IMR-90 (cell line): ENCODE measurements around the gene GALC. TPM values are rescaled to one million over a fixed set of nuclear protein-coding genes. Genes with fewer than 3 reads are reported as not detected.

ENCODE experiments used
- ATAC-seq: fragments of 200-7000 bp; cut with Tn5 transposase; 2 replicates; pipeline ENCODE4 v1.9.1; 2020; ENCODE audit warnings: low read depth, mild to moderate bottlenecking, moderate library complexity
- BruUV-seq: library from RNA; stranded (reverse); fragments of 400-500 nt; replicated peaks from 2 replicates; lab custom pipeline; 2021; lab: Mats Ljungman, UMichigan
- CTCF ChIA-PET: fragments of 300-600 bp; formaldehyde crosslinking; extraction: SDS; loops from one replicate; lab custom pipeline; 2021; ENCODE audit warnings: antibody characterized with exemption; lab: Yijun Ruan, JAX
- POLR2A ChIA-PET: fragments of 300-600 bp; sonication (Branson Sonifier 250); formaldehyde crosslinking; loops from one replicate; lab custom pipeline; 2022; ENCODE audit warnings: antibody characterized with exemption; ENCODE audit not compliant: unreplicated experiment; lab: Charles Lee
- DNase-seq: peaks from one replicate; pipeline ENCODE4 v3.0.0; 2013
- H2AFZ ChIP-seq: replicated peaks from 2 replicates; pipeline ENCODE3; 2013; ENCODE audit warnings: low read length, mild to moderate bottlenecking; ENCODE audit not compliant: poor library complexity
- H2AK5ac ChIP-seq: 2 replicates; pipeline ENCODE4 v1.6.1; 2013; ENCODE audit warnings: low read depth, low read length, inconsistent platforms
- H2AK9ac ChIP-seq: replicated peaks from 2 replicates; pipeline ENCODE3; 2013; ENCODE audit warnings: mild to moderate bottlenecking, low read depth, low read length, moderate library complexity; ENCODE audit not compliant: poor library complexity
- H2BK120ac ChIP-seq: 2 replicates; pipeline ENCODE4 v1.6.1; 2013; ENCODE audit warnings: low read depth, low read length, inconsistent platforms
- H2BK15ac ChIP-seq: 3 replicates; pipeline ENCODE4 v1.6.1; 2013; ENCODE audit warnings: low read depth, low read length, inconsistent platforms
- H2BK20ac ChIP-seq: 2 replicates; pipeline ENCODE4 v1.6.1; 2013; ENCODE audit warnings: low read depth, mild to moderate bottlenecking, inconsistent platforms, low read length, moderate library complexity
- H2BK5ac ChIP-seq: 2 replicates; pipeline ENCODE4 v1.6.1; 2013; ENCODE audit warnings: mild to moderate bottlenecking, low read depth, low read length, inconsistent platforms; ENCODE audit not compliant: poor library complexity, severe bottlenecking
- H3K14ac ChIP-seq: replicated peaks from 2 replicates; pipeline ENCODE4 v1.6.1; 2013; ENCODE audit warnings: low read depth, low read length, inconsistent platforms
- H3K18ac ChIP-seq: 2 replicates; pipeline ENCODE4 v1.6.1; 2013; ENCODE audit warnings: low read depth, low read length, control low read depth
- H3K23ac ChIP-seq: 2 replicates; pipeline ENCODE4 v1.6.1; 2013; ENCODE audit warnings: low read depth, low read length, inconsistent platforms
- H3K27ac ChIP-seq: 2 replicates; pipeline ENCODE4 v1.5.1; 2013; ENCODE audit warnings: mild to moderate bottlenecking, control low read depth, low read length; ENCODE audit not compliant: insufficient read depth
- H3K27me3 ChIP-seq: 2 replicates; pipeline ENCODE4 v1.6.1; 2013; ENCODE audit warnings: low read length; ENCODE audit not compliant: control insufficient read depth, insufficient read depth
- H3K36me3 ChIP-seq: 2 replicates; pipeline ENCODE4 v1.6.1; 2013; ENCODE audit warnings: low read length, mixed read lengths; ENCODE audit not compliant: control insufficient read depth, insufficient read depth
- H3K4ac ChIP-seq: 2 replicates; pipeline ENCODE4 v1.6.1; 2013; ENCODE audit warnings: low read depth, low read length, inconsistent platforms
- H3K4me1 ChIP-seq: 2 replicates; pipeline ENCODE4 v1.6.1; 2013; ENCODE audit warnings: low read length, mixed read lengths; ENCODE audit not compliant: control insufficient read depth, insufficient read depth
- H3K4me2 ChIP-seq: 2 replicates; pipeline ENCODE4 v1.6.1; 2013; ENCODE audit warnings: low read depth, mild to moderate bottlenecking, control low read depth, low read length, moderate library complexity
- H3K4me3 ChIP-seq: 2 replicates; pipeline ENCODE4 v1.5.1; 2013; ENCODE audit warnings: low read depth, mild to moderate bottlenecking, control low read depth, low read length, moderate library complexity; ENCODE audit not compliant: insufficient read depth
- H3K56ac ChIP-seq: 2 replicates; pipeline ENCODE4 v1.6.1; 2013; ENCODE audit warnings: low read length, inconsistent platforms; ENCODE audit not compliant: insufficient read depth; ENCODE audit errors: extremely low read depth
- H3K79me1 ChIP-seq, 2 experiments: 2 replicates each; pipeline ENCODE4 v1.6.1; 2013; ENCODE audit warnings: low read length in 2 of 2, inconsistent platforms in 1 of 2, low read depth in 1 of 2
- H3K9ac ChIP-seq: 2 replicates; pipeline ENCODE4 v1.6.1; 2013; ENCODE audit warnings: low read depth, low read length, control low read depth
- H3K9me1 ChIP-seq: 2 replicates; pipeline ENCODE4 v1.6.1; 2013; ENCODE audit warnings: low read length, inconsistent platforms; ENCODE audit not compliant: insufficient read depth
- H3K9me3 ChIP-seq: 2 replicates; pipeline ENCODE4 v1.6.1; 2013; ENCODE audit warnings: low read length; ENCODE audit not compliant: control insufficient read depth, insufficient read depth
- H4K20me1 ChIP-seq: 2 replicates; pipeline ENCODE4 v1.6.1; 2013; ENCODE audit warnings: low read length, inconsistent platforms; ENCODE audit not compliant: insufficient read depth
- H4K5ac ChIP-seq: 2 replicates; pipeline ENCODE4 v1.6.1; 2013; ENCODE audit warnings: mild to moderate bottlenecking, low read depth, low read length, control low read depth
- H4K8ac ChIP-seq, 2 experiments: 2 replicates each; pipeline ENCODE4 v1.6.1; 2013; ENCODE audit warnings: low read depth in 2 of 2, low read length in 2 of 2, control low read depth in 1 of 2, inconsistent platforms in 1 of 2
- H4K91ac ChIP-seq: 2 replicates; pipeline ENCODE4 v1.6.1; 2013; ENCODE audit warnings: low read depth, low read length, inconsistent platforms; ENCODE audit not compliant: insufficient read depth
- CEBPB ChIP-seq: IDR thresholded peaks from 2 replicates; pipeline ENCODE4 v1.6.1; 2012; ENCODE audit warnings: low read depth, low read length, improper control_type of control experiment
- MXI1 ChIP-seq: IDR thresholded peaks from 2 replicates; pipeline ENCODE4 v1.6.1; 2012; ENCODE audit warnings: low read depth, mild to moderate bottlenecking, low read length, moderate library complexity, borderline replicate concordance
- RFX5 ChIP-seq: IDR thresholded peaks from 2 replicates; pipeline ENCODE4 v1.8.0; 2012; ENCODE audit warnings: low read depth, mild to moderate bottlenecking, low read length, moderate library complexity
- whole genome bisulfite sequencing, 2 experiments: methylation state at CpG; one replicate each; pipeline versions ENCODE4 v1.1.5 to v1.1.7; 2013; ENCODE audit warnings: missing lambda C conversion rate in 2 of 2; ENCODE audit not compliant: insufficient read length in 1 of 2; ENCODE audit errors: extremely low coverage in 2 of 2; 5-methylcytosine and 5-hydroxymethylcytosine counted together
- dilution Hi-C: fragments of 300-500 bp; cut with HindIII; formaldehyde crosslinking; loops from one replicate; pipeline ENCODE4 v1.14.3; 2018; ENCODE audit warnings: low sequenced_read_pairs; ENCODE audit not compliant: unreplicated experiment
- in situ Hi-C: fragments of 300-500 bp; cut with MboI; formaldehyde crosslinking; loops from 3 replicates; pipeline ENCODE4 v1.14.3; 2019; ENCODE audit warnings: low sequenced_read_pairs, inconsistent platforms, mixed read lengths
- intact Hi-C: fragments of 100-400 bp; cut with micrococcal nuclease; formaldehyde crosslinking; loops from 2 replicates; pipeline ENCODE4 v1.10.0; 2022
- polyA plus RNA-seq, 3 experiments: library from polyadenylated mRNA; depleted of rRNA; stranded (reverse); fragments of >200 nt; gene quantifications; 2 replicates each; pipeline ENCODE4 v1.2.3, GENCODE V29; 2012; ENCODE audit warnings: low replicate concordance in 1 of 3
- total RNA-seq: library from RNA; depleted of rRNA; stranded (reverse); fragments of >200 nt; gene quantifications from 2 replicates; pipeline ENCODE4 v1.2.3, GENCODE V29; 2012
- TF ChIP-seq, protein P1 (sequence below): fragments of 150-350 bp; IDR thresholded peaks from 2 replicates; pipeline ENCODE4 v1.6.1; 2017; ENCODE audit warnings: mild to moderate bottlenecking, antibody characterized with exemption, low read length, low read depth

The GALC gene
- total and polyA plus RNA-seq, 2 of the 4 experiments (the other 2 are of a cell fraction), result 6.3 to 7.9 TPM

- ATAC-seq, result no peak
- intact Hi-C loops, result no loop called here
These were observed 57.7 kb downstream of the GALC start for GRCh38 chr14:87935081-87935828.

More at GRCh38 chr14:87935081-87935828, 57.7 kb downstream of the GALC start:
- H3K9me3 ChIP-seq, result no peaks in the 10 kb centered on the region
- H2AK5ac ChIP-seq, result no peak overlapping the region
- no peaks in the 10 kb centered on the region; the same call in 1 of the 2 replicates for H3K36me3 ChIP-seq
- H3K4me3 ChIP-seq, result no peak overlapping the region
- H3K9me1 ChIP-seq, result no peaks in the 10 kb centered on the region; the same call in 1 of the 2 replicates
- H3K9ac ChIP-seq, result no peak overlapping the region
- H3K79me1 ChIP-seq, result no peaks in the 10 kb centered on the region
- POLR2A ChIA-PET, result no interaction called here
- no peak overlapping the region for H2BK15ac ChIP-seq
- H4K8ac ChIP-seq, result no peak overlapping the region
- H4K5ac ChIP-seq, result no peak overlapping the region
- H2BK5ac ChIP-seq, result no peak overlapping the region
- H3K18ac ChIP-seq, result no peak overlapping the region
- H3K14ac ChIP-seq, result no peak overlapping the region
- dilution Hi-C loops (no loop called here), in situ Hi-C loops (no loop called here)
- H3K4me1 ChIP-seq, result no peaks in the 10 kb centered on the region
- BruUV-seq, result no TSS peak
- no peaks in the 10 kb centered on the region for H3K27me3 ChIP-seq
- no peak overlapping the region for H3K23ac ChIP-seq
- H4K91ac ChIP-seq, result no peak overlapping the region
- H2BK20ac ChIP-seq, result no peak overlapping the region
- no peak overlapping the region for H2BK120ac ChIP-seq
- H2AK9ac ChIP-seq, result no peak overlapping the region
- no peak overlapping the region for H3K27ac ChIP-seq
- H3K4me2 ChIP-seq, result no peak overlapping the region
- H3K56ac ChIP-seq, result no peak overlapping the region
- CTCF ChIA-PET, result interaction anchor here (1.0 to 1.3 kb wide), 2 partner anchors 10 to 11 kb away, joined by 3 to 7 read pairs; no protein-coding TSS in a partner anchor
- H2AFZ ChIP-seq, result no peak overlapping the region
- WGBS, 2 experiments, result no CpG with 5 or more reads among the region's 5 CpGs
- DNase-seq, result no peak
- no peaks in the 10 kb centered on the region for H4K20me1 ChIP-seq
- no peak overlapping the region for H3K4ac ChIP-seq
- TF ChIP-seq, protein P1, sequence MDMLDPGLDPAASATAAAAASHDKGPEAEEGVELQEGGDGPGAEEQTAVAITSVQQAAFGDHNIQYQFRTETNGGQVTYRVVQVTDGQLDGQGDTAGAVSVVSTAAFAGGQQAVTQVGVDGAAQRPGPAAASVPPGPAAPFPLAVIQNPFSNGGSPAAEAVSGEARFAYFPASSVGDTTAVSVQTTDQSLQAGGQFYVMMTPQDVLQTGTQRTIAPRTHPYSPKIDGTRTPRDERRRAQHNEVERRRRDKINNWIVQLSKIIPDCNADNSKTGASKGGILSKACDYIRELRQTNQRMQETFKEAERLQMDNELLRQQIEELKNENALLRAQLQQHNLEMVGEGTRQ, result no peak
- no peak for TF ChIP-seq CEBPB
- no peak for TF ChIP-seq RFX5
- TF ChIP-seq MXI1, result no peak
